ENCODE measurements around the gene MBNL2. TPM values are rescaled to one million over a fixed set of nuclear protein-coding genes. Genes with fewer than 3 reads are reported as not detected.

Gene MBNL2
- total RNA-seq, 1 experiment from 2014 or later = 74.3 TPM

GRCh38 chr13:97408938-97409337, 186.8 kb downstream of the MBNL2 start:
- H3K27ac Mint-ChIP-seq (ENCODE audit: low read depth, unreplicated experiment) = no peak overlapping the region
- H3K4me1 Mint-ChIP-seq (ENCODE audit: insufficient read depth, unreplicated experiment) = no peaks in the 10 kb centered on the region
- H3K9me3 Mint-ChIP-seq (ENCODE audit: unreplicated experiment) = no peaks in the 10 kb centered on the region
- intact Hi-C loops (cut with micrococcal nuclease) = no loop called here
- ChIA-PET CTCF (interaction anchor here (1.3 to 1.6 kb wide), 2 partner anchors 15 to 19 kb away, joined by 5 to 7 read pairs; no protein-coding TSS in a partner anchor), POLR2A (interaction anchor here (0.7 kb wide), 1 partner anchor 176 kb away, joined by 3 read pairs; no protein-coding TSS in a partner anchor)
- H3K27me3 Mint-ChIP-seq (ENCODE audit: insufficient read depth, unreplicated experiment) = no peaks in the 10 kb centered on the region
- H3K36me3 Mint-ChIP-seq (ENCODE audit: insufficient read depth, unreplicated experiment) = no peaks in the 10 kb centered on the region
- TF ChIP-seq CTCF (IDR thresholded peaks at IDR 0.05; ENCODE audit: unreplicated experiment) = no peak
- BruUV-seq (replicated peaks) = no TSS peak
- no peak for DNase-seq (ENCODE audit: unreplicated experiment)
- no peak overlapping the region for H3K4me3 Mint-ChIP-seq (ENCODE audit: unreplicated experiment)

- ChIA-PET CTCF (interaction anchor here (0.8 kb wide), 1 partner anchor 132 kb away, joined by 3 read pairs; no protein-coding TSS in a partner anchor), POLR2A (interaction anchor here (1.3 kb wide), 1 partner anchor 21 kb away, joined by 3 read pairs; no protein-coding TSS in a partner anchor)
- no TSS peak for BruUV-seq (replicated peaks)
- no peak for DNase-seq (ENCODE audit: unreplicated experiment)
- no peaks in the 10 kb centered on the region for H3K36me3 Mint-ChIP-seq (ENCODE audit: insufficient read depth, unreplicated experiment)
- no peaks in the 10 kb centered on the region for H3K27me3 Mint-ChIP-seq (ENCODE audit: insufficient read depth, unreplicated experiment)
- no peak overlapping the region for H3K27ac Mint-ChIP-seq (ENCODE audit: low read depth, unreplicated experiment)
- intact Hi-C loops (cut with micrococcal nuclease) = no loop called here
- no peaks in the 10 kb centered on the region for H3K4me1 Mint-ChIP-seq (ENCODE audit: insufficient read depth, unreplicated experiment)
- H3K9me3 Mint-ChIP-seq (ENCODE audit: unreplicated experiment) = no peaks in the 10 kb centered on the region
- no peak for TF ChIP-seq CTCF (IDR thresholded peaks at IDR 0.05; ENCODE audit: unreplicated experiment)
- no peak overlapping the region for H3K4me3 Mint-ChIP-seq (ENCODE audit: unreplicated experiment)
Measured at GRCh38 chr13:97411984-97412383, 189.9 kb downstream of the MBNL2 start.

- CTCF ChIA-PET = interaction anchor here (0.6 kb wide), 1 partner anchor 304 kb away, joined by 3 read pairs; no protein-coding TSS in a partner anchor
- DNase-seq (ENCODE audit: unreplicated experiment) = no peak
- intact Hi-C loops (cut with micrococcal nuclease) = no loop called here
- no TSS peak for BruUV-seq (replicated peaks)
- POLR2A ChIA-PET = no interaction called here
- Mint-ChIP-seq H3K9me3 (ENCODE audit: unreplicated experiment) (no peaks in the 10 kb centered on the region), H3K4me3 (ENCODE audit: unreplicated experiment) (no peak overlapping the region), H3K27ac (ENCODE audit: low read depth, unreplicated experiment) (no peak overlapping the region), H3K4me1 (ENCODE audit: insufficient read depth, unreplicated experiment) (no peaks in the 10 kb centered on the region), H3K27me3 (ENCODE audit: insufficient read depth, unreplicated experiment) (no peaks in the 10 kb centered on the region), H3K36me3 (ENCODE audit: insufficient read depth, unreplicated experiment) (no peaks in the 10 kb centered on the region)
- TF ChIP-seq CTCF (IDR thresholded peaks at IDR 0.05; ENCODE audit: unreplicated experiment) = no peak
Measured at GRCh38 chr13:97413694-97414093, 191.6 kb downstream of the MBNL2 start.

GRCh38 chr13:97414392-97414791, 192.3 kb downstream of the MBNL2 start:
- no peak for DNase-seq (ENCODE audit: unreplicated experiment)
- BruUV-seq (replicated peaks) = no TSS peak
- no peaks in the 10 kb centered on the region for H3K4me1 Mint-ChIP-seq (ENCODE audit: insufficient read depth, unreplicated experiment)
- no peaks in the 10 kb centered on the region for H3K27me3 Mint-ChIP-seq (ENCODE audit: insufficient read depth, unreplicated experiment)
- H3K27ac Mint-ChIP-seq (ENCODE audit: low read depth, unreplicated experiment) = no peak overlapping the region
- no peaks in the 10 kb centered on the region for H3K36me3 Mint-ChIP-seq (ENCODE audit: insufficient read depth, unreplicated experiment)
- no peak for TF ChIP-seq CTCF (IDR thresholded peaks at IDR 0.05; ENCODE audit: unreplicated experiment)
- H3K9me3 Mint-ChIP-seq (ENCODE audit: unreplicated experiment) = no peaks in the 10 kb centered on the region
- ChIA-PET POLR2A (interaction anchor here (1.3 to 2.7 kb wide), 2 partner anchors 8 to 18 kb away, joined by 3 to 13 read pairs; partner anchors contain the start of gene RAP2A), CTCF (interaction anchor here (0.6 to 1.7 kb wide), 5 partner anchors 11 to 1499 kb away, joined by 3 to 7 read pairs (median 3); no protein-coding TSS in a partner anchor)
- intact Hi-C loops (cut with micrococcal nuclease) = no loop called here
- H3K4me3 Mint-ChIP-seq (ENCODE audit: unreplicated experiment) = no peak overlapping the region

Data from MCF 10A (cell line).